ENCODE measurements around the gene RHBDD3. TPM values are rescaled to one million over a fixed set of nuclear protein-coding genes. Genes with fewer than 3 reads are reported as not detected.
A peak's percentile ranks its signal among the peaks of the same experiment; 100 is the strongest.

The RHBDD3 gene
- total and polyA plus RNA-seq, 12 donors = 7.0 to 25.8 (median 12.6) TPM

DNA sequence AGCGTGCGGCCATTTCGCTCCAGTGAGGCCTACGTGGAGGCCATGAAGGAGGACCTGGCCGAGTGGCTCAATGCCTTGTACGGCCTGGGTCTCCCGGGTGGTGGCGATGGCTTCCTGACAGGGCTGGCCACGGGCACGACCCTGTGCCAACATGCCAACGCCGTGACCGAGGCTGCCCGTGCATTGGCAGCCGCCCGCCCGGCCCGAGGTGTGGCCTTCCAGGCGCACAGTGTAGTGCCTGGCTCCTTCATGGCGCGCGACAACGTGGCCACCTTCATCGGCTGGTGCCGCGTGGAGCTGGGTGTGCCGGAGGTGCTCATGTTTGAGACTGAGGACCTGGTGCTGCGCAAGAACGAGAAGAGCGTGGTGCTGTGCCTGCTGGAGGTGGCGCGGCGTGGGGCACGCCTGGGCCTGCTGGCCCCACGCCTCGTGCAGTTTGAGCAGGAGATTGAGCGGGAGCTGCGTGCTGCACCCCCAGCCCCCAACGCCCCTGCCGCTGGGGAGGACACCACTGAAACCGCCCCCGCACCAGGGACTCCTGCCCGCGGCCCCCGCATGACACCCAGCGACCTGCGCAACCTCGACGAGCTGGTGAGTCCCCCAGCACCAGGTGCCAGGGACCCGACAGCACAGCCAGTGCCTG is 40.5 kb upstream of the RHBDD3 start:
- ATAC-seq = no peak
- H3K4me3 ChIP-seq = peak overlapping the region; percentile 70 to 98 (median 94)
- TF ChIP-seq, protein P1, sequence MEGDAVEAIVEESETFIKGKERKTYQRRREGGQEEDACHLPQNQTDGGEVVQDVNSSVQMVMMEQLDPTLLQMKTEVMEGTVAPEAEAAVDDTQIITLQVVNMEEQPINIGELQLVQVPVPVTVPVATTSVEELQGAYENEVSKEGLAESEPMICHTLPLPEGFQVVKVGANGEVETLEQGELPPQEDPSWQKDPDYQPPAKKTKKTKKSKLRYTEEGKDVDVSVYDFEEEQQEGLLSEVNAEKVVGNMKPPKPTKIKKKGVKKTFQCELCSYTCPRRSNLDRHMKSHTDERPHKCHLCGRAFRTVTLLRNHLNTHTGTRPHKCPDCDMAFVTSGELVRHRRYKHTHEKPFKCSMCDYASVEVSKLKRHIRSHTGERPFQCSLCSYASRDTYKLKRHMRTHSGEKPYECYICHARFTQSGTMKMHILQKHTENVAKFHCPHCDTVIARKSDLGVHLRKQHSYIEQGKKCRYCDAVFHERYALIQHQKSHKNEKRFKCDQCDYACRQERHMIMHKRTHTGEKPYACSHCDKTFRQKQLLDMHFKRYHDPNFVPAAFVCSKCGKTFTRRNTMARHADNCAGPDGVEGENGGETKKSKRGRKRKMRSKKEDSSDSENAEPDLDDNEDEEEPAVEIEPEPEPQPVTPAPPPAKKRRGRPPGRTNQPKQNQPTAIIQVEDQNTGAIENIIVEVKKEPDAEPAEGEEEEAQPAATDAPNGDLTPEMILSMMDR (IDR thresholded peaks at IDR 0.05) = no peak
- H3K27me3 ChIP-seq = peaks cover 0 to 9% (median under 1%) of the 10 kb centered on the region in 7 donors
- intact Hi-C loops (cut with DNase I) = loop anchor here in 4 of 10 donors (5.0 kb wide), 3 partner anchors 34 to 49 kb away; partner anchors contain the start of genes EWSR1 (in 2 of the 4) and RHBDD3 (in 2 of the 4)
- H3K36me3 ChIP-seq = peaks cover 0 to 12% (median 0%) of the 10 kb centered on the region in 9 donors
- 58 to 69% methylated on average over 50 of the region's 50 CpGs for WGBS, 2 donors
- H3K27ac ChIP-seq = peak overlapping the region; percentile 37 to 98 (median 94)
- H3K9me3 ChIP-seq = no peaks in the 10 kb centered on the region
- H3K4me1 ChIP-seq = peaks cover 40 to 70% (median 63%) of the 10 kb centered on the region in 9 donors
- peak in 1 of 2 donors; percentile 50 for DNase-seq

DNA sequence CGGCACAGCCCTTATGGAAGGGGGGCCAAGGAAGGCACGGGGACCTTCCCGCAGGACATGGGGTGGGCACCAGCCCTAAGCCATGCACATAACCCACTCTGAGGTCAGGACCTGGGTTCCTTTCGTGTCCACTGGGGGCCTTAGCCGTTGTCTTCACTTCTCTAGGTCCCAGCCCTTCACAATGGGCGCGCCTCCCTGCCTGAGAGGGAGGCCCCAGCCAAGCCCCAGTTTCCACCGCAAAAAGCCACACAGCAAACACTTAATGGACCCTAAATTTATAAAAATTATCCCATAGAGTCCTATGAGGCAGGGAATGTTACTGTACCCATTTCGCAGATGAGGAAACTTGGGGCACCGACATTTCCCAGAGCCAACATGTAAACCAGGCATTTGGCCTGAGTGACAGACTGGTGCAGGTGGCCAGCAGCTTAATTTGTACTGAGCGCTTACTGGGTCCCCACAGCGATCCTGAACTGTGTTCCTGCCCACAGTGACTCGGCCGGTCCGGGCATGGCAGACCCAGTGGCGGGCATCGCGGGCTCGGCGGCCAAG is 39.9 kb upstream of the RHBDD3 start:
- ATAC-seq (no peak), DNase-seq (no peak)
- Histone ChIP-seq H3K4me3 (peak overlapping the region; percentile 70 to 98 (median 94)), H3K27ac (peak overlapping the region; percentile 90 to 98 (median 94)), H3K4me1 (peaks cover 42 to 70% (median 63%) of the 10 kb centered on the region in 9 donors), H3K9me3 (no peaks in the 10 kb centered on the region), H3K27me3 (peaks cover 0 to 3% (median 0%) of the 10 kb centered on the region in 7 donors), H3K36me3 (peaks cover 0 to 12% (median 0%) of the 10 kb centered on the region in 9 donors)
- intact Hi-C loops (cut with DNase I) = loop anchor here in 6 of 10 donors (2.0 to 5.0 kb wide), 5 partner anchors 35 to 51 kb away; partner anchors contain the start of genes EWSR1 (in 3 of the 6) and RHBDD3 (in 2 of the 6)
- 58 to 62% methylated on average over 20 of the region's 20 CpGs for WGBS, 2 donors
- TF ChIP-seq, protein P1 (IDR thresholded peaks at IDR 0.05) = no peak

DNA sequence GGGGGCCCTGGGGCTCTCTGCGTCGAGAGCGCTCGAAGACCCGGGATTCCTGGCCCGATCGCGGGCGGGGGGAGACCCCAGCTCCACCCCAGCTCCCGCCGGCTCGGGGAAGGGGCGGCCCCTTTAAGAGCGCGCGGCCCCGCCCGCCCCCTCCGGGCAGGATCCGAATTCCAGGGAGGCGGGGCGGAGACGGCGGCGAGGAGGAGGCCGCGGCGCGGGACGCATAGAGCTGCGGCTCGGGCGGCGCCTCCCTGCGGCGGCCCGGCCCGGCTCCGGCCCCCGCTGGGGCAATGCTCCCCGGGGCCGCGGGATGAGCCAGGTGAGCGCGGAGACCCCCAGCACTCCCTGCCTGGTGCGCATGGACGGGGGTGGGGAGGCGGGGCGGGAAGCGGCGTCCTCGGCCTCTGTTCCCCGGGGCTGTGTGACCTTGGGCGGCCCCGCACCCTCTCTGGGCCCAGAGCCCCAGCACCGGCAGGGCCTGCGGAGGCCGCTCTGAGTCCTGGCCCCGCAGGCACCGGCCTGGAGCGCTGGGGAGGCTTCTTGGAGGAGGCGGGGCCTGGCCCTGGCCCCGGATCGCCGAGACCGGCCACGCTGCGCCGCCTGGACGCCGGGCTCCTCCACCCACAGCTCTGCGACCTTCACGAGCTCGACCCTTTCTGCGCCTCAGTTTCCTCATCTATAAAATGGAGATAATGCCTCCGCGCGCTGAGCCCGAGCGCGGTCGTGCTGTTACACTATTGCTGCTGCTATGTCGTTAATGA is 39.2 kb upstream of the RHBDD3 start:
- Histone ChIP-seq H3K27me3 (no peaks in the 10 kb centered on the region), H3K27ac (peak overlapping the region; percentile 90 to 98 (median 94)), H3K36me3 (peaks cover 0 to 8% (median 0%) of the 10 kb centered on the region in 9 donors), H3K9me3 (no peaks in the 10 kb centered on the region), H3K4me1 (peaks cover 43 to 71% (median 59%) of the 10 kb centered on the region in 9 donors), H3K4me3 (peak overlapping the region; percentile 70 to 98 (median 94))
- WGBS, 2 donors = 2 to 3% methylated on average over 76 to 82 of the region's 83 CpGs
- TF ChIP-seq, protein P1 (IDR thresholded peaks at IDR 0.05) = peak in 3 of 9 donors; percentile 21 to 44 (median 42)
- ATAC-seq (peak; percentile 66 to 79 (median 70)), DNase-seq (peak; percentile 87 to 89)
- intact Hi-C loops (cut with DNase I) = loop anchor here in 6 of 10 donors (1.0 to 5.0 kb wide), 6 partner anchors 35 to 52 kb away; partner anchors contain the start of genes EWSR1 (in 3 of the 6) and RHBDD3 (in 2 of the 6)

Measured in heart right ventricle (tissue), 16 donors.